Activated B cell treated with CpG ODN at 0.5 μM for 24 hours (primary cell): Measurements from ENCODE around the gene OR52K2. TPM values are rescaled to one million over a fixed set of nuclear protein-coding genes. Genes with fewer than 3 reads are reported as not detected.

Experiments used
- ATAC-seq: fragments of 200-7000 bp; cut with Tn5 transposase; one replicate; pipeline ENCODE4 v1.10.0; 2021; ENCODE audit warnings: low read depth, mild to moderate bottlenecking, moderate library complexity
- CTCF ChIA-PET: fragments of 350-600 bp; sonication (Branson Sonifier 250); formaldehyde crosslinking; loops from one replicate; lab custom pipeline; 2021; ENCODE audit warnings: antibody characterized with exemption; lab: Charles Lee
- POLR2A ChIA-PET: fragments of 350-600 bp; sonication (Branson Sonifier 250); formaldehyde crosslinking; loops from one replicate; lab custom pipeline; 2021; ENCODE audit warnings: antibody characterized with exemption; lab: Charles Lee
- DNase-seq: peaks from one replicate; pipeline ENCODE4 v3.0.0; 2022
- H3K27ac Mint-ChIP-seq: one replicate; pipeline ENCODE4 v1.8.0; 2020; ENCODE audit warnings: mixed read lengths
- H3K27me3 Mint-ChIP-seq: one replicate; pipeline ENCODE4 v1.8.0; 2021; ENCODE audit warnings: mixed read lengths
- H3K36me3 Mint-ChIP-seq: one replicate; pipeline ENCODE4 v1.8.0; 2021; ENCODE audit warnings: low read depth, mixed read lengths
- H3K4me1 Mint-ChIP-seq: one replicate; pipeline ENCODE4 v1.8.0; 2021; ENCODE audit warnings: mixed read lengths
- H3K4me3 Mint-ChIP-seq: one replicate; pipeline ENCODE4 v1.8.0; 2020; ENCODE audit warnings: mild to moderate bottlenecking, mixed read lengths
- H3K9me3 Mint-ChIP-seq: one replicate; pipeline ENCODE4 v1.8.0; 2020; ENCODE audit warnings: mixed read lengths
- intact Hi-C: fragments of 100-400 bp; cut with micrococcal nuclease; formaldehyde crosslinking; loops from one replicate; pipeline ENCODE4 v1.15.1; 2024
- total RNA-seq: library from RNA; stranded (reverse); gene quantifications from 2 replicates; pipeline ENCODE4 v1.2.3, GENCODE V29; 2022
- TF ChIP-seq, protein P1 (sequence below): fragments of 200-600 bp; IDR thresholded peaks from one replicate; pipeline ENCODE4 v1.8.0; 2022; ENCODE audit warnings: antibody characterized with exemption, mild to moderate bottlenecking

OR52K2 gene
- total RNA-seq, 1 donor from 2014 or later = not detected

DNA sequence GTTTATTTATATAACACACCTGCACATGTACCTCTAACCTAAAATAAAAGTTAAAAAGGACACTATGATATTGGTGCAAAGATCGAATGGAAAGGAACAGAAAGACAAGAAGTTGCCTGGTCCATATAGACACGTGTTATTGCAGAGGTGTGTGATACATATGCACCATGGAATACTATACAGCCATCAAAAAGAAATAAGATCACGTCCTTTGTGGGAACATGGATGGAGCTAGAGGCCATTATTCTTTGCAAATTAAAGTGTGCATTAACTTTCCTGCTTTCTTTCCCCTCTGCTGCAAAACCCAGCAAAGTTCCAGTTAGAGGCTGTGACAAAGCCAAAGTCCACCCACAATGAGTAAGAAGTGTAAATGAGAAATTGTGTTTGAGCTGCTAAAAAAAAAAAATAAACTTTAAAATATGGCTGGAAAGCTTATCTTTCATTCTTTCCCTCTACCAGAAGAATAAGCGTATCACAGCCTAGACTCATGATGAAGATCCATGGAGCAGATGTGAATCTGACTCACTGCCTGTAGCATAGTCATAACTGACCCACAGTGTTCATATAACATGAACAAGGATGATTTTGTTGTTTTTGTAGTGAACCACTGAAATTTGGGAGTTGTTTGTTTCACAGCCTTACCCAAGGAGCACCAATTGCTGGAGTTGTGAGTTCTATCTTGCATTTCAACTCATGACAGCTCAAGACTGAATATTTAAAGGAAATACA is 42.9 kb downstream of the OR52K2 start:
- POLR2A ChIA-PET = no interaction called here
- DNase-seq = no peak
- Mint-ChIP-seq H3K36me3 (no peaks in the 10 kb centered on the region), H3K27ac (no peak overlapping the region), H3K4me1 (peaks cover 7% of the 10 kb centered on the region), H3K27me3 (peaks cover 14% of the 10 kb centered on the region), H3K9me3 (peaks cover 4% of the 10 kb centered on the region), H3K4me3 (no peak overlapping the region)
- CTCF ChIA-PET = interaction anchor here (5.2 kb wide), 1 partner anchor 306 kb away, joined by 73 read pairs; no protein-coding TSS in a partner anchor
- intact Hi-C loops = no loop called here
- no peak for ATAC-seq
- TF ChIP-seq, protein P1, sequence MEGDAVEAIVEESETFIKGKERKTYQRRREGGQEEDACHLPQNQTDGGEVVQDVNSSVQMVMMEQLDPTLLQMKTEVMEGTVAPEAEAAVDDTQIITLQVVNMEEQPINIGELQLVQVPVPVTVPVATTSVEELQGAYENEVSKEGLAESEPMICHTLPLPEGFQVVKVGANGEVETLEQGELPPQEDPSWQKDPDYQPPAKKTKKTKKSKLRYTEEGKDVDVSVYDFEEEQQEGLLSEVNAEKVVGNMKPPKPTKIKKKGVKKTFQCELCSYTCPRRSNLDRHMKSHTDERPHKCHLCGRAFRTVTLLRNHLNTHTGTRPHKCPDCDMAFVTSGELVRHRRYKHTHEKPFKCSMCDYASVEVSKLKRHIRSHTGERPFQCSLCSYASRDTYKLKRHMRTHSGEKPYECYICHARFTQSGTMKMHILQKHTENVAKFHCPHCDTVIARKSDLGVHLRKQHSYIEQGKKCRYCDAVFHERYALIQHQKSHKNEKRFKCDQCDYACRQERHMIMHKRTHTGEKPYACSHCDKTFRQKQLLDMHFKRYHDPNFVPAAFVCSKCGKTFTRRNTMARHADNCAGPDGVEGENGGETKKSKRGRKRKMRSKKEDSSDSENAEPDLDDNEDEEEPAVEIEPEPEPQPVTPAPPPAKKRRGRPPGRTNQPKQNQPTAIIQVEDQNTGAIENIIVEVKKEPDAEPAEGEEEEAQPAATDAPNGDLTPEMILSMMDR = no peak

DNA sequence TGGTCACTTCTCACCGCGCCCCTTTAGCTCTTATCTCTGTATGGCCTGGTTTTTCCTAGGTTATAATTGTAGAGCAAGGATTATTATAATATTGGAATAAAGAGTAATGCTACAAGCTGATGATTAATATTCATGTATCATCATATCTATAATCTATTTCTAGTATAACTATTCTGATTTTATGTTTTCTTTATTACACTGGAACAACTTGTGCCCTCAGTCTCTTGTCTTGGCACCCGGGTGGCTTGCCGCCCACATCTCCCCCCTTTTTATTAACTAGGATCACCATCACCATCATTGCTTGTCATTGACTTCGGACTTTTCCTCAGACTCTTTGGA is 44.4 kb downstream of the OR52K2 start:
- intact Hi-C loops = loop anchor here (1.0 kb wide), 1 partner anchor 306 kb away; no protein-coding TSS in a partner anchor
- CTCF ChIA-PET = interaction anchor here (1.0 to 5.2 kb wide), 3 partner anchors 9 to 307 kb away, joined by 3 to 73 read pairs (median 4); no protein-coding TSS in a partner anchor
- Mint-ChIP-seq H3K27me3 (peaks cover 13% of the 10 kb centered on the region), H3K9me3 (peaks cover 4% of the 10 kb centered on the region), H3K27ac (no peak overlapping the region), H3K36me3 (no peaks in the 10 kb centered on the region), H3K4me1 (peaks cover 7% of the 10 kb centered on the region), H3K4me3 (no peak overlapping the region)
- ATAC-seq (no peak), DNase-seq (no peak)
- TF ChIP-seq, protein P1 = no peak
- POLR2A ChIA-PET = no interaction called here

GRCh38 chr11:4495487-4495886 is 46.4 kb downstream of the OR52K2 start:
- no peak overlapping the region for H3K27ac Mint-ChIP-seq

DNA sequence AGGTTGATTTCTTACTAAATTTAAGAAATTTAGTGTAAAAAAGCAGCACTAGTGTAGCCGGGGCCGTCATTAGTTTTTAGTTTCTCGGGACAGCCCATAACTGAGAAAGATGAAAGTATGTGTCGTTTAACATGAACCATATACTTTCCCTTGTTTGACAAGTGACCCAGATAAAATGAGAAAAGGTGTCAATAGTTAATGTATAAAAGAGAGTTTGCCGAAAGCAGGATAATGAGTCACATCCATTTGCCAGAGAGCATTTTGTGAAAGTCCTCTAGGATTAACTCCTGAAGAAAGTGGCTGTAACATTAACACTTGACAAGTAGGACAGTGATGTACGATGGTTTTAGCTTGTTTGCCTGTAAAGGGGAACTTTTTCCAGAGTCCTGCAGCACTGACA is 46.9 kb downstream of the OR52K2 start:
- ATAC-seq = no peak
- Mint-ChIP-seq H3K36me3 (no peaks in the 10 kb centered on the region), H3K4me1 (peaks cover 7% of the 10 kb centered on the region), H3K4me3 (no peak overlapping the region), H3K27ac (no peak overlapping the region), H3K27me3 (peaks cover 12% of the 10 kb centered on the region), H3K9me3 (peaks cover 4% of the 10 kb centered on the region)
- TF ChIP-seq, protein P1 = no peak
- intact Hi-C loops = no loop called here
- DNase-seq = no peak
- CTCF ChIA-PET = interaction anchor here (5.2 kb wide), 1 partner anchor 310 kb away, joined by 73 read pairs; no protein-coding TSS in a partner anchor
- POLR2A ChIA-PET = no interaction called here

More at GRCh38 chr11:4495487-4495886, 46.4 kb downstream of the OR52K2 start:
- H3K9me3 Mint-ChIP-seq = peaks cover 4% of the 10 kb centered on the region
- ATAC-seq (no peak), DNase-seq (no peak)
- POLR2A ChIA-PET = no interaction called here
- CTCF ChIA-PET = interaction anchor here (5.2 kb wide), 1 partner anchor 310 kb away, joined by 73 read pairs; no protein-coding TSS in a partner anchor
- no peak overlapping the region for H3K4me3 Mint-ChIP-seq
- intact Hi-C loops = no loop called here
- TF ChIP-seq, protein P1 = no peak
- H3K27me3 Mint-ChIP-seq = peaks cover 12% of the 10 kb centered on the region
- peaks cover 7% of the 10 kb centered on the region for H3K4me1 Mint-ChIP-seq
- H3K36me3 Mint-ChIP-seq = no peaks in the 10 kb centered on the region

DNA sequence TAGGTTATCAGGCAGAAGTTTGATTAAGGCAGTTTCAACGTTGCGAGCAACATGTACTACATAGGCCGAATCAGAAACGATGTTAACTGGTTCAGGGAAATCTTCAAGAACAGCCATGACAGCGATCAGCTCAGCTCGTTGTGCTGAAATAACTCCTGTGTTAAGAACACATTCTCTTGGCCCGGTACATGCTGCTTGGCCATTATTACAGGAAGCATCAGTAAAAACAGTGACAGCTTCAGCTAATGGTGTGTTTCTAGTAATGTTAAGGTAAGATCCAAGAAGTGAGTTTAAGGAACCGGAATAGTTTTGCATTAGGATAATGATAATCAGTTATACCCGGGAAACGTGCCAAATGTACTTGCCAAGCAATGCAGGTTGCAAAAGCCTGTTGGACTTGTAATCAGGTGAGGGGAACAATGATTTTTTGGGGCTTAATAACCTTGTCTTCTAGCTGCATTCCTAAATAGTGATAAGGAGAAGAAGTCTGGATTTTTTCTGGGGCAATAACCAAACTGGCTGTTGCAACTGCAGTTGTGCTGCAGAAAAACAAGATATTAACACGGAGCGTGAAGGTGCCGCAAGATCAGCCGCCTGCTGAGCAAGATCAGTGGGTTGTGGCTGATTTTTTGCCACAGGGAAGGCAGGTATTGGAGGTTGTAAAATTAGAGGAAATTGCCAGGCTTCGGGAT is 47.6 kb downstream of the OR52K2 start:
- H3K27me3 Mint-ChIP-seq = peaks cover 7% of the 10 kb centered on the region
- CTCF ChIA-PET = interaction anchor here (5.2 kb wide), 1 partner anchor 311 kb away, joined by 73 read pairs; no protein-coding TSS in a partner anchor
- H3K27ac Mint-ChIP-seq = no peak overlapping the region
- POLR2A ChIA-PET = no interaction called here
- TF ChIP-seq, protein P1 = no peak
- DNase-seq (no peak), ATAC-seq (no peak)
- peaks cover 7% of the 10 kb centered on the region for H3K4me1 Mint-ChIP-seq
- intact Hi-C loops = no loop called here
- no peak overlapping the region for H3K4me3 Mint-ChIP-seq
- H3K36me3 Mint-ChIP-seq = no peaks in the 10 kb centered on the region
- H3K9me3 Mint-ChIP-seq = peaks cover under 1% of the 10 kb centered on the region
